Spleen (tissue), 7 donors: ENCODE measurements around the gene AP2S1.

Experiments used
- POLR2A ChIP-seq, 3 donors: fragments of 450-650 bp; IDR thresholded peaks; one replicate each; pipeline ENCODE4 v1.5.1; 2017; ENCODE audit warnings: antibody characterized with exemption in 3 of 3, mild to moderate bottlenecking in 1 of 3
- POLR2AphosphoS5 ChIP-seq, 3 donors: sonication (generic); formaldehyde crosslinking; IDR thresholded peaks; one replicate each; pipeline ENCODE4 v1.5.1; 2017; ENCODE audit warnings: antibody characterized with exemption in 3 of 3
- TF ChIP-seq, protein P1 (sequence below), 11 experiments: fragments of 200-600 bp in 7 of 11; fragments of 450-650 bp in 4 of 11; sonication (generic) in 4 of 11; IDR thresholded peaks in 8 of 11; conservative IDR thresholded peaks in 3 of 11; 1 replicate in 7 of 11; 2 replicates in 4 of 11; pipeline versions ENCODE4 v1.4.0 to v1.8.0; 2016 to 2021; ENCODE audit warnings: antibody characterized with exemption in 11 of 11, inconsistent platforms in 4 of 11, mild to moderate bottlenecking in 1 of 11
- donor health status: DM: no; HTN: no; CAD: no; lungs with moderate emphysema.
- donor health status: DM: no; HTN: no; CAD: no.
- donor health status: DM: no; HTN: no; CAD: no.

DNA sequence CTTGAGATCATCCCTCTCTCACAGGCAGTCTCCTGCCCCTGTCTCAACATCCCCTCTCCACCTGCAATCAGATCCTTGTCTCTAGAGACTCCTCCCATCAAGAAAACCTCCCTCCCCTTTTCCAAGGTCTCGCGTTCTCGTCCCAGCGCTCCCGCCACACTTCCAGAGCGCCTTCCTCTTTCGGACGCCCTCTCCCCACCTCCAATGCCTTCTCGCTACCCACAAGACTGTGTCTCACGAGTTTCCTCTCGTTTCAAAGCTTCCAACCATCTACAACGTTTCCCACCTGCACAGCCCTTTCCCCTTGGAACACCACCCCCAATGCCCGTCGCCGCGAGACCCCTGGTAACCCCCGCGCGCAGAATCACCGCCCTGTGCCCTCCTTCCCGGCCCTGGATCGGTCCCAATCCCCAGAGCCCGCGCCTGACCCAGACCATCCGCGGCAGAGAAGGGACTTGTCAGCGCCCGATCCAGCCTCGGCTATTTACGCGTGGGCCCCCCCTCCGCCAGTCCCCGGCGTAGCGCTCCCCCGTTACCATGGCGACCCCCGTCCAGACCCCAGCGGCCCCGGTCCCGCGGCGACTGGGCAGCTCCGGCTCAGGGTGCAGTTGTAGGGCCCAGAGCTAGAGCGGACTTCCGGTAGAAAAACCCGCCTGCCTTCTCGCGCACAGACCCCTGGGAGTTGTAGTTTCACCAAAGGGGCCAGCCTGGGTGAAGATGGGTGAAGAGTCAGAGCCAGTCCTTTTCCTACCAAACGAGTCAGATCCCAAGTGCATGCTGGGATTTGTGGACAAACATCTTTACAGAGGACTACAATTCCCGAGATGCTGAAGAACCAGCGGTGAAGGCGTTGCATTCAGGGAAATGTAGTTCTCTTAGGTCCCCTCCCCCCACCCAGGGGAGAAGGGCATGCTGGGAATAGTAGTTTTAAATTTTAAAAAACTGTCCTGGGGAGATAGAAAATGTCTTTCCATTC lies at the start of gene AP2S1:
- TF ChIP-seq, protein P1, sequence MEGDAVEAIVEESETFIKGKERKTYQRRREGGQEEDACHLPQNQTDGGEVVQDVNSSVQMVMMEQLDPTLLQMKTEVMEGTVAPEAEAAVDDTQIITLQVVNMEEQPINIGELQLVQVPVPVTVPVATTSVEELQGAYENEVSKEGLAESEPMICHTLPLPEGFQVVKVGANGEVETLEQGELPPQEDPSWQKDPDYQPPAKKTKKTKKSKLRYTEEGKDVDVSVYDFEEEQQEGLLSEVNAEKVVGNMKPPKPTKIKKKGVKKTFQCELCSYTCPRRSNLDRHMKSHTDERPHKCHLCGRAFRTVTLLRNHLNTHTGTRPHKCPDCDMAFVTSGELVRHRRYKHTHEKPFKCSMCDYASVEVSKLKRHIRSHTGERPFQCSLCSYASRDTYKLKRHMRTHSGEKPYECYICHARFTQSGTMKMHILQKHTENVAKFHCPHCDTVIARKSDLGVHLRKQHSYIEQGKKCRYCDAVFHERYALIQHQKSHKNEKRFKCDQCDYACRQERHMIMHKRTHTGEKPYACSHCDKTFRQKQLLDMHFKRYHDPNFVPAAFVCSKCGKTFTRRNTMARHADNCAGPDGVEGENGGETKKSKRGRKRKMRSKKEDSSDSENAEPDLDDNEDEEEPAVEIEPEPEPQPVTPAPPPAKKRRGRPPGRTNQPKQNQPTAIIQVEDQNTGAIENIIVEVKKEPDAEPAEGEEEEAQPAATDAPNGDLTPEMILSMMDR (IDR thresholded peaks at IDR 0.05 in 8 of 11, conservative IDR thresholded peaks at IDR 0.05 in 3 of 11): peak in 4 of 11 experiments; percentile 16 to 42 (median 30)
- TF ChIP-seq POLR2A (IDR thresholded peaks at IDR 0.05) (peak; percentile 19 to 59 (median 40)), POLR2AphosphoS5 (IDR thresholded peaks at IDR 0.05) (peak; percentile 90 to 93 (median 92))
